ENCODE measurements around the gene FJX1.

FJX1 gene

GRCh38 chr11:35608502-35608901, 9.8 kb upstream of the FJX1 start:
- no peak for DNase-seq (ENCODE audit: low spot score)

DNA sequence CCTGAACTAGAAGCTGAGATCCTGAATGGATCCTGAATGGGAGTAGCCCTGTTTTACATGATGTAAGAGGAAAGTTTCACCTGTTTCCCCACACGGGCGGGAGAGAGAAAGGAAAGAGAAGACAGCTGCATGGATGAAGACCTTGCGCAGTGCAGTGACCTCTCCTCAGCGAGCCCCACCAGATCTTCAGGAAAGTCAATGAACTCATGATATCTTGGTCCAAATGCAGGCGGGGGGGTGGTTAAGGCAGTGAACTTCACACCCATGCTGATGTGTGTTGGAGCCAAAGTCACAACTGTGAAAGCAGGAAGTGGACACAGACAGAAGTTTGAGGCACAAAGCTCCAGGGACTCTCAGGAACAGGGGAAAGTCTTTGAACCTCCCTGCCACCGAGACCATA, 8.6 kb upstream of the FJX1 start:
- no peak for DNase-seq (ENCODE audit: low spot score)

- DNase-seq (ENCODE audit: low spot score), result no peak
These were observed 7.6 kb upstream of the FJX1 start for GRCh38 chr11:35610631-35611030.

DNA sequence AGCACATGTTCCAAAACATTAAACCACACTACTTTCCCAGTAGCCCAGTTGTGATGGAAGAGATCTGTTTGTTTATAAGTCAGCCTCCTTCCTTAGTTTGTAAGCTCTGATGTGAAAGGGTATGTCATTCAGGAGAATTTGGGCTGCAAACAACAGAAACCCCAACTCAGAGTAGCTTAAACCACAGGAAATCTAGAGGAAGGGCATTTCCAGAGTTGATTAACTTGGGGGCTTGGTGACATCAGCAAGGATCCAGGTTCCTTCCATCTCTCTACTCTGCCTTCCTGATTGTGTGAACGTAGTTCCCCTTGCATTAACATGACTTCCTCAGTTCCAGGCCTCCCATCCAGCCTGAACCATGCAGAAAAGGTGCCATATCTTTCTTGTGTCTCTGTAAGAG, 6.5 kb upstream of the FJX1 start:
- no peak for DNase-seq (ENCODE audit: low spot score)

- no peak for DNase-seq (ENCODE audit: low spot score)
These were observed 3.2 kb upstream of the FJX1 start for GRCh38 chr11:35614939-35615569.

DNA sequence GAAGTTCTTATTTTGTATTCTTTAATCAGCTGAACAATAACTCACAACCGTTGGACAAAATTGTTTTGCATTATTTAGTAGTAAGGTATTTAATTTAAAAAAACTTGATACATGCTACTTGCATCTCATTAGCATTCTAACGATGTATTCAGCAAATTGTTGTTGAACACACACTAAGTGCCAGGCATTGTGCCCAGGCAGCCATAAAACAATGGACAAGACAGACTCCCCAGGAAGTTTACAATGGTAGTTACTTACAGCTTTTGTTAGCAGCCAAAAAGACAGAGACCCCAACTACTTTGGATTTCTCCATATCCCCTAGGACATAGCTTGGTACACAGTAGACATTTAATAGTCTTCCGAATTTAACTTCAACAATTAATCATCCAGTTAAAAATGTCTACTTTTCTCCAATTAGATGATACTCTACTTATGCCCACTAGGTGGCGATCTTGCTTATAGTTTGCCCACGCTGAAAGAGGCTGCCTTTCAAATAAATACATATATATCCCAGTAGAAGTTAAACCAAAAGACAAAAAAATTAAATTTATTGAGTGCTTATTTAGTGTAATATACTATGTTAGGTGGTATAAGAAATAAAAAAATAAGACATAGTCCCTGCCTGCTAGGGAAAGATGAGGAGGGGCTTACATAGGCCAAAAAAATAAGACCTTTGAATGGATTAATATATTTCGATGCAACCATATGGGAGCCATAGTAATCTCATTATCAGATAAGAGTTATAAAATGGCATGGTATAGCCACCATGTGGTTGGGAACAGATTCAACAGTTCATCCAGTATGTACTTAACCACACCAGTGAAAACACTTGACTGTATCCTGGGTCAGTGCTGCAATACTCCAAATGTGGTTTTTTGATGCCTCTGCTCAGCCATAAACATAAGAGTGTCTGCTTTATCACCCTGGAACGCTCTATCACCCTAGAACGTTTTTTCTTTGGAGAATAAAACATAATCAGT, 2.0 kb upstream of the FJX1 start:
- DNase-seq (ENCODE audit: low spot score), result peak; percentile 98

DNA sequence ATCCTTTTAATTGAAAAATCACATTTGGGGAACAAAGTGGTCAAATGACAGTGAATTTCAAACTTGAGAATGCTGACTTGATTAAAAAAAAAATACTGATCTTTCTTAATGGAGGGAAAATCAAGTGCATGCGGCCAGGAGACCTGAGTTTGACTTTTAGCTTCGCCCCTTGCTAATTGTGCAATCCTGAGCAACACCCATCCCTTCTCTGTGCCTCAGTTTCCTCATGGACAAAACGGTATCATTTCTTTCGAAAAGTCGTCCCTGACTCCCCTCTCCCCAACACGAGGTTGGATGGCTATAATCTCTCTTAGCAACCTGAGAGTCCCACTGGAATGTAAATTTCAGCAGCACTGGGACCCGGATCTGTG, 959 bp upstream of the FJX1 start:
- DNase-seq (ENCODE audit: low spot score), result no peak

DNA sequence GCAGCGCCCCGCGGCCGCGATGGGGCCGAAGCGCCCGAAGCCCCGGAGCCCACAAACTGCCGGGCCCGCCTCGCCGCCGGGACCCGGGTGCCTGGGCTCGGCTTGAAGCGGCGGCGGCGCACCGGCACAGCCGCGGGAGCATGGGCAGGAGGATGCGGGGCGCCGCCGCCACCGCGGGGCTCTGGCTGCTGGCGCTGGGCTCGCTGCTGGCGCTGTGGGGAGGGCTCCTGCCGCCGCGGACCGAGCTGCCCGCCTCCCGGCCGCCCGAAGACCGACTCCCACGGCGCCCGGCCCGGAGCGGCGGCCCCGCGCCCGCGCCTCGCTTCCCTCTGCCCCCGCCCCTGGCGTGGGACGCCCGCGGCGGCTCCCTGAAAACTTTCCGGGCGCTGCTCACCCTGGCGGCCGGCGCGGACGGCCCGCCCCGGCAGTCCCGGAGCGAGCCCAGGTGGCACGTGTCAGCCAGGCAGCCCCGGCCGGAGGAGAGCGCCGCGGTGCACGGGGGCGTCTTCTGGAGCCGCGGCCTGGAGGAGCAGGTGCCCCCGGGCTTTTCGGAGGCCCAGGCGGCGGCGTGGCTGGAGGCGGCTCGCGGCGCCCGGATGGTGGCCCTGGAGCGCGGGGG, 346 bp downstream of the FJX1 start:
- DNase-seq (ENCODE audit: low spot score), result no peak

DNA sequence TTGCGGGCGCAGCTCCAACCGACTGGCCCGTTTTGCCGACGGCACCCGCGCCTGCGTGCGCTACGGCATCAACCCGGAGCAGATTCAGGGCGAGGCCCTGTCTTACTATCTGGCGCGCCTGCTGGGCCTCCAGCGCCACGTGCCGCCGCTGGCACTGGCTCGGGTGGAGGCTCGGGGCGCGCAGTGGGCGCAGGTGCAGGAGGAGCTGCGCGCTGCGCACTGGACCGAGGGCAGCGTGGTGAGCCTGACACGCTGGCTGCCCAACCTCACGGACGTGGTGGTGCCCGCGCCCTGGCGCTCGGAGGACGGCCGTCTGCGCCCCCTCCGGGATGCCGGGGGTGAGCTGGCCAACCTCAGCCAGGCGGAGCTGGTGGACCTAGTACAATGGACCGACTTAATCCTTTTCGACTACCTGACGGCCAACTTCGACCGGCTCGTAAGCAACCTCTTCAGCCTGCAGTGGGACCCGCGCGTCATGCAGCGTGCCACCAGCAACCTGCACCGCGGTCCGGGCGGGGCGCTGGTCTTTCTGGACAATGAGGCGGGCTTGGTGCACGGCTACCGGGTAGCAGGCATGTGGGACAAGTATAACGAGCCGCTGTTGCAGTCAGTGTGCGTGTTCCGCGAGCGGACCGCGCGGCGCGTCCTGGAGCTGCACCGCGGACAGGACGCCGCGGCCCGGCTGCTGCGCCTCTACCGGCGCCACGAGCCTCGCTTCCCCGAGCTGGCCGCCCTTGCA, 1.0 kb downstream of the FJX1 start:
- DNase-seq (ENCODE audit: low spot score), result no peak

DNA sequence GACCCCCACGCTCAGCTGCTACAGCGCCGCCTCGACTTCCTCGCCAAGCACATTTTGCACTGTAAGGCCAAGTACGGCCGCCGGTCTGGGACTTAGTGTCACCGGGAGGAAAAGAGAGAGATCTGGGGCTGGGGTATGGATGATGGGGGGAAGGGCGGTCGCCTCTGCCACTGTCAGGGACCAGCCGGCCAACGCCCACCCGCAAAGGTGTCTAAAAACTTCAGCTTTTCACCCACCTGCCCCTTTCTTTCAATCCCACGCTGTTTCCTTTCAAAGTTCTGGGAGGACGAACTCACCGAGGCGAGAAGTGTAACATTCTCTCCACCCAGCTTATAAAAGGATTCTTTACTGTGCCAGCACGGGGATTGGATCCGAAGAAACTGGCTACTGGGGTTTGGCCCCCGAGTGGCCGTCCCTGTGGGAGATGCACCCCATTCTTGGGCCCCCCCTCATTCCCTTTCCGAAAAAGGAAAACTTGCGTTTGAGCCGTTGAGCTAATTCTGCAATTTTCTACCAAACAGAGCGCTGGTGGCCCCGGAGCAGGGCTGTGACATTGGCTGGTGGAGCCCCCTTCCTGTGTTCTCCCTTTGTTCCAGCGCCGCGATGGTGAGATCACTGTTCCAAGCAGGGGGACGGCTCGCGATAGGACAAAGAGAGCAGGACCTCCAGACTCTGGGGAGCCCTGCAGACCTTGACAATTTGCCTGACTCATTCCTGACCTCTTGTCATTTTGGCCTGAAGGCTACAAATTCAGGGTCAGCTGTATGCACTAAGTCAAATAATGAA, 1.8 kb downstream of the FJX1 start:
- DNase-seq (ENCODE audit: low spot score), result peak; percentile 20

- no peak for DNase-seq (ENCODE audit: low spot score)
These were observed 2.5 kb downstream of the FJX1 start for GRCh38 chr11:35620795-35621194.

- DNase-seq (ENCODE audit: low spot score), result no peak
These were observed 3.4 kb downstream of the FJX1 start for GRCh38 chr11:35621620-35622019.

- DNase-seq (ENCODE audit: low spot score), result no peak
These were observed 3.8 kb downstream of the FJX1 start for GRCh38 chr11:35622070-35622469.

DNA sequence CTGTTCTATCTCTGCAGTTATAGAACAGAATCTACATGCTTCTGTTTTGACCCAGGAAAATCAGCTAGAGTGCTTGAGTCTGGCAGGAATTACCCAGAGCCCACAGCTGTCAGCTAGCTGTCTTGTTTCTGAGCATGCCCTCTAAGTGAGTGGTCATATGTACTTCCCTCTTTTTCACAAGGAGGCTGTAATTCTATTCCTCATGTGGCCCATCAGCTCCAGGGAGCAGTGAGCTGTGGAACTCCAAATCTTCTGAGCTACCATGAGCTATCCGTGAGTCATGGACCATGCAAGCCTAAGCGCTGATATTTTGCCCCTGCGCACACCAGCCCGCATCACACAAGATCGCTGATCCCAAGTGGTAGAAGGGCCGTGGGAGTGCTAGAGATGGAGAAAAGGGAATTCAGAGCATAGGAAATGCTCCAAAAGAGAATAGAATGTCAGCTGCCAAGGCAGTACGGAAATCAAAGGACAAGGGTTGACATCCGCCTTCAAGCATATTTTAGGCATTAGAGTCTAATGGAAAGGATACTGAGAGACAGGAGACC, 5.4 kb downstream of the FJX1 start:
- DNase-seq (ENCODE audit: low spot score), result no peak

DNA sequence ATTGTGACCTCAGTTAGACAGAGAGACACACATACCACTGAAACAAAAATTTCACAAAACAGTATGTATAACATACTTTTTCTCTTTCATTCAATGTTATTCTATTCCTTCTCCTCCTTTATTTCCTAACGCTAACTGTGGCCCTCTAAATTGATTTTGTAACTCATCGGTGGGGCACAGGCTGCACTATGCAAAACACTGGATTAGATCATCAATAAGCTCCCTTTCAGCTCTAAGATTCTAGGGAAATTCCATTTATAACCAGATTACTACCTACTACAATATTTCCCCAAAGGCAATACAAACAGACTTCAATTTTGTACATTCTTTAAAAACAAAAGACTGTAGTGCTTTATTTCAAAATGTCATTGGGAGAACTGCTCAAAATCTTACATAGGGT, 6.1 kb downstream of the FJX1 start:
- no peak for DNase-seq (ENCODE audit: low spot score)

GRCh38 chr11:35624781-35625180, 6.5 kb downstream of the FJX1 start:
- DNase-seq (ENCODE audit: low spot score), result no peak

- no peak for DNase-seq (ENCODE audit: low spot score)
These were observed 8.2 kb downstream of the FJX1 start for GRCh38 chr11:35626501-35626900.

GRCh38 chr11:35629511-35629910, 11.3 kb downstream of the FJX1 start:
- DNase-seq (ENCODE audit: low spot score), result no peak

DNA sequence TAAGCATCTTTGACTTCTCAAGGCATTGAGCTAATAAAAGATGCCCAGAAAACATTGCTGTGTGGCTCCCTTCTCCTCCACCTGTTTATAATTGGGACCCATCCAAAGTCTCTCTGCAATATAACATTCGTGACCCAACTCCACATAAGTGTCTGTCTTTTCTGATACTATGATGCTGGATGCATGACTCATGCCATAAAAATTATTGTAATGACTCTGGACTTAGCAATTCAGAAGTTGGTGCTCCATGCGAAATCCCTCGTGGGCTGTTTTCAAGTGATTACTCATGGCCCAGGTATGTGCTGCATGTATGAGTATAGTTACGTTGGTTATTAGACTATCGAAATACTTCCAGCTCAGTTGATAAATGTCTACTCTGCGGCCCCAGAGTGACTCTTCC, 11.7 kb downstream of the FJX1 start:
- no peak for DNase-seq (ENCODE audit: low spot score)

GRCh38 chr11:35631891-35632290, 13.6 kb downstream of the FJX1 start:
- DNase-seq (ENCODE audit: low spot score), result no peak

DNA sequence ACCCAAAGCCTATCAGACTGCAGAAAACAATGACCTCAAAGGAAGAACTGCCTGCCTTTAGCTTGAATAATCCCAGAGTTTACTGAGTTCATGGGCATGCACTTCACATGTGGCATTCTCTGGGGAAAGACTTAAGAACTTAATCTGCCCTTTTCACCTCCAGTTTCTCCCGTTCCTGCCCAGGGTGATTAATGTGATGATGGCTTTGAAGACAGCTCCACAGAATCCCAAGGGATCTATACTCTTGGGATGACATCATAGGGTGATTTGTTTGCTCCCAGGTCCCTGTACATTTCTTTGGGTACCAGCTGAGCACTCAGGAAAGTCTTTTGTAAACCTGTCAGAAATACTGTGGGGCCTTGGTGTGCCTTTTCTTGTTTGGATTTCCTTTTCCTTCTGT, 14.0 kb downstream of the FJX1 start:
- no peak for DNase-seq (ENCODE audit: low spot score)
